AG09309 (cell line): ENCODE measurements around the gene STAB1.

Experiments
- DNase-seq: peaks from one replicate; pipeline ENCODE4 v3.0.0-alpha.2; 2010; ENCODE audit warnings: low read depth
- H3K4me3 ChIP-seq: 2 replicates; pipeline ENCODE4 v1.5.1; 2011; ENCODE audit warnings: mild to moderate bottlenecking, low read depth, low read length, moderate library complexity; ENCODE audit not compliant: control insufficient read depth
- CTCF ChIP-seq: IDR thresholded peaks from 2 replicates; pipeline ENCODE4 v1.5.1; 2011; ENCODE audit warnings: mild to moderate bottlenecking, low read depth, low read length, inconsistent platforms; ENCODE audit not compliant: insufficient read depth, control insufficient read depth; ENCODE audit errors: missing control alignments

The STAB1 gene

GRCh38 chr3:52551118-52551517 lies 56.0 kb downstream of the STAB1 start:
- DNase-seq: no peak
- TF ChIP-seq CTCF: no peak
- no peak overlapping the region for H3K4me3 ChIP-seq

- no peak for DNase-seq
- TF ChIP-seq CTCF: no peak
- no peak overlapping the region for H3K4me3 ChIP-seq
Measured at GRCh38 chr3:52552089-52552488, 57.0 kb downstream of the STAB1 start.

GRCh38 chr3:52554026-52554755 lies 59.1 kb downstream of the STAB1 start:
- TF ChIP-seq CTCF: no peak
- no peak overlapping the region for H3K4me3 ChIP-seq
- DNase-seq: no peak

- no peak for DNase-seq
- H3K4me3 ChIP-seq: no peak overlapping the region
- no peak for TF ChIP-seq CTCF
Measured at GRCh38 chr3:52555056-52555455, 59.9 kb downstream of the STAB1 start.

- no peak for TF ChIP-seq CTCF
- DNase-seq: no peak
- no peak overlapping the region for H3K4me3 ChIP-seq
Measured at GRCh38 chr3:52557011-52557960, 62.1 kb downstream of the STAB1 start.

GRCh38 chr3:52558436-52558835 lies 63.3 kb downstream of the STAB1 start:
- no peak for DNase-seq
- TF ChIP-seq CTCF: no peak
- H3K4me3 ChIP-seq: no peak overlapping the region
